Stomach smooth muscle (tissue), 2 donors: ENCODE results near the gene KAT6B.
A peak's percentile ranks its signal among the peaks of the same experiment; 100 is the strongest.

Source experiments
- H3K27ac ChIP-seq: one replicate; pipeline ENCODE4 v1.7.0; 2013; ENCODE audit warnings: mild to moderate bottlenecking, low read length, inconsistent platforms
- H3K27me3 ChIP-seq, 2 donors: one replicate each; pipeline ENCODE4 v1.7.0; 2013; ENCODE audit warnings: low read length in 2 of 2; ENCODE audit not compliant: insufficient read depth in 2 of 2, control insufficient read depth in 1 of 2
- H3K36me3 ChIP-seq, 2 donors: one replicate each; pipeline ENCODE4 v1.7.0; 2013; ENCODE audit warnings: low read length in 2 of 2; ENCODE audit not compliant: control insufficient read depth in 2 of 2, insufficient read depth in 2 of 2
- H3K4me1 ChIP-seq: one replicate; pipeline ENCODE4 v1.7.0; 2013; ENCODE audit warnings: low read length; ENCODE audit not compliant: control insufficient read depth, insufficient read depth
- H3K4me3 ChIP-seq, 2 donors: one replicate each; pipeline ENCODE4 v1.7.0; 2013; ENCODE audit warnings: low read length in 2 of 2
- H3K9ac ChIP-seq, 2 donors: one replicate each; pipeline ENCODE4 v1.7.0; 2013; ENCODE audit warnings: low read length in 2 of 2, mild to moderate bottlenecking in 1 of 2
- H3K9me3 ChIP-seq, 2 donors: one replicate each; pipeline ENCODE4 v1.7.0; 2013; ENCODE audit warnings: low read length in 2 of 2; ENCODE audit not compliant: control insufficient read depth in 2 of 2
- donor health status: healthy.
- donor health status: Pancreatic carcinoma.

The KAT6B gene

GRCh38 chr10:74988054-74988775, 161.8 kb downstream of the KAT6B start:
- Histone ChIP-seq H3K4me1 (peaks cover 14% of the 10 kb centered on the region), H3K9me3 (no peaks in the 10 kb centered on the region), H3K9ac (no peak overlapping the region), H3K27me3 (no peaks in the 10 kb centered on the region), H3K27ac (no peak overlapping the region), H3K4me3 (peak overlapping the region in 1 of 2 donors; percentile 9), H3K36me3 (peaks cover 9 to 14% of the 10 kb centered on the region in 2 donors)

GRCh38 chr10:74988832-74989561, 162.6 kb downstream of the KAT6B start:
- H3K36me3 ChIP-seq, result peaks cover 9 to 11% of the 10 kb centered on the region in 2 donors
- H3K9me3 ChIP-seq, result no peaks in the 10 kb centered on the region
- peak overlapping the region; percentile 6 for H3K27ac ChIP-seq
- peaks cover 14% of the 10 kb centered on the region for H3K4me1 ChIP-seq
- H3K4me3 ChIP-seq, result peak overlapping the region in 1 of 2 donors; percentile 9
- H3K9ac ChIP-seq, result no peak overlapping the region
- no peaks in the 10 kb centered on the region for H3K27me3 ChIP-seq

GRCh38 chr10:74991435-74991834, 165.0 kb downstream of the KAT6B start:
- Histone ChIP-seq H3K4me3 (no peak overlapping the region), H3K4me1 (peaks cover 14% of the 10 kb centered on the region), H3K27me3 (no peaks in the 10 kb centered on the region)

GRCh38 chr10:74992068-74992467, 165.7 kb downstream of the KAT6B start:
- no peaks in the 10 kb centered on the region for H3K9me3 ChIP-seq
- H3K9ac ChIP-seq, result no peak overlapping the region
- H3K27me3 ChIP-seq, result no peaks in the 10 kb centered on the region
- no peak overlapping the region for H3K4me3 ChIP-seq
- peaks cover 11 to 16% of the 10 kb centered on the region in 2 donors for H3K36me3 ChIP-seq
- peaks cover 14% of the 10 kb centered on the region for H3K4me1 ChIP-seq
- H3K27ac ChIP-seq, result no peak overlapping the region

More at GRCh38 chr10:74991435-74991834, 165.0 kb downstream of the KAT6B start:
- Histone ChIP-seq H3K27ac (no peak overlapping the region), H3K9me3 (no peaks in the 10 kb centered on the region), H3K36me3 (peaks cover 11 to 16% of the 10 kb centered on the region in 2 donors), H3K9ac (no peak overlapping the region)

- Histone ChIP-seq H3K36me3 (peaks cover 13 to 16% of the 10 kb centered on the region in 2 donors), H3K27ac (no peak overlapping the region), H3K9me3 (no peaks in the 10 kb centered on the region)
Measured at GRCh38 chr10:74993649-74994048, 167.2 kb downstream of the KAT6B start.

GRCh38 chr10:74994854-74995253, 168.5 kb downstream of the KAT6B start:
- no peaks in the 10 kb centered on the region for H3K4me1 ChIP-seq
- H3K4me3 ChIP-seq, result no peak overlapping the region
- no peak overlapping the region for H3K9ac ChIP-seq
- peaks cover 16% of the 10 kb centered on the region in 2 donors for H3K36me3 ChIP-seq
- no peaks in the 10 kb centered on the region for H3K27me3 ChIP-seq
- H3K9me3 ChIP-seq, result no peaks in the 10 kb centered on the region
- no peak overlapping the region for H3K27ac ChIP-seq

More at GRCh38 chr10:74993649-74994048, 167.2 kb downstream of the KAT6B start:
- no peak overlapping the region for H3K4me3 ChIP-seq
- no peak overlapping the region for H3K9ac ChIP-seq
- H3K4me1 ChIP-seq, result peaks cover 7% of the 10 kb centered on the region
- no peaks in the 10 kb centered on the region for H3K27me3 ChIP-seq

- Histone ChIP-seq H3K9me3 (no peaks in the 10 kb centered on the region), H3K4me1 (no peaks in the 10 kb centered on the region), H3K4me3 (no peak overlapping the region), H3K36me3 (peaks cover 14 to 16% of the 10 kb centered on the region in 2 donors), H3K9ac (no peak overlapping the region), H3K27ac (no peak overlapping the region), H3K27me3 (no peaks in the 10 kb centered on the region)
Measured at GRCh38 chr10:74995806-74996205, 169.4 kb downstream of the KAT6B start.

- no peaks in the 10 kb centered on the region for H3K27me3 ChIP-seq
- H3K9me3 ChIP-seq, result no peaks in the 10 kb centered on the region
- H3K36me3 ChIP-seq, result peaks cover 16 to 22% of the 10 kb centered on the region in 2 donors
- no peak overlapping the region for H3K27ac ChIP-seq
- peaks cover 5% of the 10 kb centered on the region for H3K4me1 ChIP-seq
- no peak overlapping the region for H3K9ac ChIP-seq
- no peak overlapping the region for H3K4me3 ChIP-seq
Measured at GRCh38 chr10:74997163-74997562, 170.8 kb downstream of the KAT6B start.

GRCh38 chr10:75000748-75001321, 174.4 kb downstream of the KAT6B start:
- Histone ChIP-seq H3K27ac (no peak overlapping the region), H3K27me3 (no peaks in the 10 kb centered on the region), H3K36me3 (peaks cover 7 to 15% of the 10 kb centered on the region in 2 donors), H3K9ac (no peak overlapping the region), H3K4me3 (no peak overlapping the region), H3K4me1 (peaks cover 5% of the 10 kb centered on the region), H3K9me3 (no peaks in the 10 kb centered on the region)

- no peak overlapping the region for H3K27ac ChIP-seq
- H3K4me1 ChIP-seq, result peaks cover 5% of the 10 kb centered on the region
- H3K9ac ChIP-seq, result no peak overlapping the region
- no peaks in the 10 kb centered on the region for H3K27me3 ChIP-seq
- H3K36me3 ChIP-seq, result peaks cover 3 to 11% of the 10 kb centered on the region in 2 donors
- H3K4me3 ChIP-seq, result no peak overlapping the region
- H3K9me3 ChIP-seq, result no peaks in the 10 kb centered on the region
Measured at GRCh38 chr10:75001715-75002350, 175.4 kb downstream of the KAT6B start.
